ENCODE measurements around the gene ADISSP. TPM values are rescaled to one million over a fixed set of nuclear protein-coding genes. Genes with fewer than 3 reads are reported as not detected.

The ADISSP gene
- polyA plus RNA-seq, 3 donors = 59.6 to 78.5 (median 68.5) TPM

- peak overlapping the region in 1 of 3 experiments; percentile 53 for H3K4me3 ChIP-seq (replicated peaks in 1 of 3; ENCODE audit: low read depth in 2 of 3, low read length in 3 of 3)
- H3K9me3 Mint-ChIP-seq = no peaks in the 10 kb centered on the region
- H3K4me3 Mint-ChIP-seq = no peak overlapping the region
- H3K4me1 Mint-ChIP-seq = peaks cover 31% of the 10 kb centered on the region
- no peaks in the 10 kb centered on the region for H3K27me3 ChIP-seq (ENCODE audit: control insufficient read depth in 2 of 2, insufficient read depth in 2 of 2, low read length in 2 of 2)
- peaks cover 4 to 7% of the 10 kb centered on the region in 2 donors for H3K36me3 ChIP-seq (replicated peaks in 1 of 2; ENCODE audit: control insufficient read depth in 1 of 2, insufficient read depth in 2 of 2, low read length in 2 of 2)
- H3K36me3 Mint-ChIP-seq = peaks cover 7 to 14% of the 10 kb centered on the region in 2 donors
- peak in 1 of 3 donors; percentile 11 for DNase-seq
- TF ChIP-seq CTCF (IDR thresholded peaks at IDR 0.05) = no peak
- no peaks in the 10 kb centered on the region for H3K9me3 ChIP-seq (replicated peaks in 1 of 2; ENCODE audit: control insufficient read depth in 1 of 2, insufficient read depth in 1 of 2, low read length in 2 of 2)
- peaks cover 26 to 39% of the 10 kb centered on the region in 2 donors for H3K4me1 ChIP-seq (ENCODE audit: control insufficient read depth in 1 of 2, insufficient read depth in 2 of 2, low read length in 2 of 2)
- peaks cover 37% of the 10 kb centered on the region for H4K20me1 ChIP-seq (ENCODE audit: insufficient read depth, low read length)
- peak overlapping the region; percentile 58 for H3K4me2 ChIP-seq (replicated peaks; ENCODE audit: extremely low read depth, low read length, poor library complexity, severe bottlenecking)
- intact Hi-C loops (cut with micrococcal nuclease) = loop anchor here (2.0 to 10.0 kb wide), 2 partner anchors 33 to 57 kb away; partner anchors contain the start of genes AP5S1 (in 2 of the 2) and MAVS (in 1 of the 2)
- no peak overlapping the region for H3K27ac Mint-ChIP-seq
- peaks cover 29% of the 10 kb centered on the region for H3K79me2 ChIP-seq (ENCODE audit: insufficient read depth, low read length)
- H3K27ac ChIP-seq (ENCODE audit: low read depth in 1 of 2, low read length in 2 of 2) = no peak overlapping the region
- no peak overlapping the region for H2AFZ ChIP-seq (ENCODE audit: insufficient read depth, low read depth, low read length, poor library complexity, severe bottlenecking)
- WGBS (ENCODE audit: insufficient coverage) = 91% methylated on average over 4 of the region's 5 CpGs
- peaks cover 0 to 2% (median 1%) of the 10 kb centered on the region in 3 donors for H3K27me3 Mint-ChIP-seq (ENCODE audit: low read depth in 3 of 3)
- peak overlapping the region; percentile 43 for H3K9ac ChIP-seq (ENCODE audit: insufficient read depth, low read length, poor library complexity, severe bottlenecking)
Observed at GRCh38 chr20:3787324-3788014, 19.9 kb upstream of the ADISSP start.

- no peaks in the 10 kb centered on the region for H3K9me3 Mint-ChIP-seq
- Histone ChIP-seq H3K4me1 (ENCODE audit: control insufficient read depth in 1 of 2, insufficient read depth in 2 of 2, low read length in 2 of 2) (peaks cover 26 to 39% of the 10 kb centered on the region in 2 donors), H3K4me3 (replicated peaks in 1 of 3; ENCODE audit: low read depth in 2 of 3, low read length in 3 of 3) (peak within 1 kb of the TSS; percentile 52 to 79 (median 73)), H3K27ac (ENCODE audit: low read depth in 1 of 2, low read length in 2 of 2) (peak within 1 kb of the TSS; percentile 30 to 58), H3K79me2 (ENCODE audit: insufficient read depth, low read length) (peaks cover 29% of the 10 kb centered on the region), H2AFZ (ENCODE audit: insufficient read depth, low read depth, low read length, poor library complexity, severe bottlenecking) (peak within 1 kb of the TSS; percentile 61), H4K20me1 (ENCODE audit: insufficient read depth, low read length) (peaks cover 43% of the 10 kb centered on the region), H3K36me3 (replicated peaks in 1 of 2; ENCODE audit: control insufficient read depth in 1 of 2, insufficient read depth in 2 of 2, low read length in 2 of 2) (peaks cover 4 to 7% of the 10 kb centered on the region in 2 donors), H3K27me3 (ENCODE audit: control insufficient read depth in 2 of 2, insufficient read depth in 2 of 2, low read length in 2 of 2) (no peaks in the 10 kb centered on the region), H3K9ac (ENCODE audit: insufficient read depth, low read length, poor library complexity, severe bottlenecking) (peak within 1 kb of the TSS; percentile 73), H3K4me2 (replicated peaks; ENCODE audit: extremely low read depth, low read length, poor library complexity, severe bottlenecking) (peak within 1 kb of the TSS; percentile 93), H3K9me3 (replicated peaks in 1 of 2; ENCODE audit: control insufficient read depth in 1 of 2, insufficient read depth in 1 of 2, low read length in 2 of 2) (no peaks in the 10 kb centered on the region)
- peaks cover 7 to 14% of the 10 kb centered on the region in 2 donors for H3K36me3 Mint-ChIP-seq
- intact Hi-C loops (cut with micrococcal nuclease) = loop anchor here (2.0 to 10.0 kb wide), 2 partner anchors 34 to 58 kb away; partner anchors contain the start of genes AP5S1 (in 2 of the 2) and MAVS (in 1 of the 2)
- TF ChIP-seq CTCF (IDR thresholded peaks at IDR 0.05) = peak; percentile 90
- H3K27me3 Mint-ChIP-seq (ENCODE audit: low read depth in 3 of 3) = peaks cover 0 to 2% (median 1%) of the 10 kb centered on the region in 3 donors
- peaks cover 31% of the 10 kb centered on the region for H3K4me1 Mint-ChIP-seq
- WGBS (ENCODE audit: insufficient coverage) = under 1% methylated on average over 45 of the region's 70 CpGs
- peak; percentile 85 to 89 (median 86) for DNase-seq
- H3K4me3 Mint-ChIP-seq = peak within 1 kb of the TSS; percentile 87 to 94
- peak within 1 kb of the TSS; percentile 68 to 91 (median 86) for H3K27ac Mint-ChIP-seq
Observed at GRCh38 chr20:3786665-3787323, 19.2 kb upstream of the ADISSP start, which contains the start of gene CENPB. TSS of gene CENPB (minus strand) at chr20:3786740. CDS start at chr20:3786483, 257 bp downstream.

Data from CD14-positive monocyte (primary cell).